ENCODE results near the gene SAMD10.
A peak's percentile ranks its signal among the peaks of the same experiment; 100 is the strongest.
"Not testable (repeated sequence)": the region's sequence is repeated elsewhere in the genome, so short reads cannot be mapped to it uniquely, and the experiment has no call there.

The SAMD10 gene

GRCh38 chr20:63973160-63973479 is 6.3 kb downstream of the SAMD10 start:
- no peak for TF ChIP-seq CTCF (IDR thresholded peaks at IDR 0.05; ENCODE audit: control insufficient read depth, extremely low read depth, insufficient read depth)
- no peak overlapping the region for H3K4me3 ChIP-seq (ENCODE audit: low read depth, low read length)
- no peak for DNase-seq (ENCODE audit: low read depth)

- no peak for TF ChIP-seq CTCF (IDR thresholded peaks at IDR 0.05; ENCODE audit: control insufficient read depth, extremely low read depth, insufficient read depth)
- DNase-seq (ENCODE audit: low read depth) = no peak
- H3K4me3 ChIP-seq (ENCODE audit: low read depth, low read length) = no peak overlapping the region
Measured at GRCh38 chr20:63972312-63973159, 6.9 kb downstream of the SAMD10 start.

- not testable (repeated sequence) for DNase-seq (ENCODE audit: low read depth); H3K4me3 ChIP-seq (ENCODE audit: low read depth, low read length)
Measured at GRCh38 chr20:63971960-63972311, 7.5 kb downstream of the SAMD10 start.

- TF ChIP-seq CTCF (IDR thresholded peaks at IDR 0.05; ENCODE audit: control insufficient read depth, extremely low read depth, insufficient read depth) = no peak
- DNase-seq (ENCODE audit: low read depth) = no peak
- H3K4me3 ChIP-seq (ENCODE audit: low read depth, low read length) = peak overlapping the region; percentile 66
Measured at GRCh38 chr20:63970714-63971431, 8.6 kb downstream of the SAMD10 start.

GRCh38 chr20:63969838-63970713 is 9.4 kb downstream of the SAMD10 start, which contains the start of gene ZNF512B:
Gene ZNF512B (minus strand): TSS chr20:63969930. CDS start chr20:63967950, 1,980 bp downstream.
- H3K4me3 ChIP-seq (ENCODE audit: low read depth, low read length) = peak within 1 kb of the TSS; percentile 72
- no peak for DNase-seq (ENCODE audit: low read depth)
- 0 out of 2 replicates have a peak, but pooled peaks have one; percentile 1 for TF ChIP-seq CTCF (IDR thresholded peaks at IDR 0.05; ENCODE audit: control insufficient read depth, extremely low read depth, insufficient read depth)

- H3K4me3 ChIP-seq (ENCODE audit: low read depth, low read length) = peak overlapping the region; percentile 72
- DNase-seq (ENCODE audit: low read depth) = no peak
- no peak for TF ChIP-seq CTCF (IDR thresholded peaks at IDR 0.05; ENCODE audit: control insufficient read depth, extremely low read depth, insufficient read depth)
Measured at GRCh38 chr20:63968928-63969760, 10.3 kb downstream of the SAMD10 start.

All from LNCaP clone FGC (cell line).